Nucleus accumbens (tissue), 56 donors: ENCODE results near the gene PTPRT.
A peak's percentile ranks its signal among the peaks of the same experiment; 100 is the strongest.

ENCODE experiments used
- DNase-seq, 56 donors: peaks; one replicate each; lab custom pipeline; 2025; lab: John Stamatoyannopoulos, UW

Gene PTPRT

GRCh38 chr20:42864116-42864515, 325.6 kb downstream of the PTPRT start:
- DNase-seq: no peak

- no peak for DNase-seq
Observed at GRCh38 chr20:42862446-42862845, 327.3 kb downstream of the PTPRT start.

GRCh38 chr20:42857446-42857845, 332.3 kb downstream of the PTPRT start:
- peak in 21 of 56 donors; percentile 1 to 47 (median 6) for DNase-seq

GRCh38 chr20:42855896-42856295, 333.8 kb downstream of the PTPRT start:
- no peak for DNase-seq

GRCh38 chr20:42852691-42853090, 337.0 kb downstream of the PTPRT start:
- no peak for DNase-seq

GRCh38 chr20:42846784-42847490, 342.8 kb downstream of the PTPRT start:
- DNase-seq: peak in 1 of 56 donors; percentile 6

GRCh38 chr20:42844751-42845150, 345.0 kb downstream of the PTPRT start:
- no peak for DNase-seq

GRCh38 chr20:42837456-42837855, 352.2 kb downstream of the PTPRT start:
- DNase-seq: no peak

GRCh38 chr20:42836339-42836738, 353.4 kb downstream of the PTPRT start:
- peak in 1 of 56 donors; percentile 10 for DNase-seq

- DNase-seq: no peak
Observed at GRCh38 chr20:42807876-42808275, 381.8 kb downstream of the PTPRT start.

GRCh38 chr20:42795111-42795695, 394.5 kb downstream of the PTPRT start:
- no peak for DNase-seq

- peak in 32 of 56 donors; percentile 1 to 44 (median 20) for DNase-seq
Observed at GRCh38 chr20:42792052-42792451, 397.7 kb downstream of the PTPRT start.

GRCh38 chr20:42790111-42790510, 399.6 kb downstream of the PTPRT start:
- no peak for DNase-seq

GRCh38 chr20:42788707-42789106, 401.0 kb downstream of the PTPRT start:
- DNase-seq: no peak

GRCh38 chr20:42785041-42785440, 404.7 kb downstream of the PTPRT start:
- no peak for DNase-seq

- no peak for DNase-seq
Observed at GRCh38 chr20:42779216-42779615, 410.5 kb downstream of the PTPRT start.

GRCh38 chr20:42775866-42776265, 413.8 kb downstream of the PTPRT start:
- DNase-seq: no peak

- DNase-seq: peak in 1 of 56 donors; percentile 0
Observed at GRCh38 chr20:42775037-42775436, 414.7 kb downstream of the PTPRT start.

GRCh38 chr20:42763015-42763414, 426.7 kb downstream of the PTPRT start:
- DNase-seq: no peak

GRCh38 chr20:42756991-42757390, 432.7 kb downstream of the PTPRT start:
- peak in 2 of 56 donors; percentile 1 to 2 for DNase-seq

GRCh38 chr20:42754706-42755105, 435.0 kb downstream of the PTPRT start:
- no peak for DNase-seq

GRCh38 chr20:42752620-42753019, 437.1 kb downstream of the PTPRT start:
- DNase-seq: no peak
